Hematopoietic multipotent progenitor cell treated with erythropoietin and hydrocortisone succinate and interleukin-3 and kit ligand, for 6 days (in vitro differentiated cells): ENCODE data around the gene GPD1L.
"Not testable (repeated sequence)": the region's sequence is repeated elsewhere in the genome, so short reads cannot be mapped to it uniquely, and the experiment has no call there.

Source experiments
- DNase-seq: peaks from one replicate; pipeline ENCODE4 v3.0.0-alpha.2; 2015

GPD1L gene

GRCh38 chr3:32106929-32107362 is 526 bp downstream of the GPD1L start:
- peak; percentile 76 for DNase-seq

- DNase-seq = not testable (repeated sequence)
These were observed 1.8 kb downstream of the GPD1L start for GRCh38 chr3:32108224-32108623.

- peak; percentile 37 for DNase-seq
These were observed 2.8 kb downstream of the GPD1L start for GRCh38 chr3:32109256-32109655.

- no peak for DNase-seq
These were observed 3.9 kb downstream of the GPD1L start for GRCh38 chr3:32110233-32110760.

GRCh38 chr3:32111560-32111959 is 5.1 kb downstream of the GPD1L start:
- no peak for DNase-seq

- no peak for DNase-seq
These were observed 7.1 kb downstream of the GPD1L start for GRCh38 chr3:32113566-32113965.

- DNase-seq = no peak
These were observed 7.6 kb downstream of the GPD1L start for GRCh38 chr3:32113981-32114545.

- DNase-seq = not testable (repeated sequence)
These were observed 8.3 kb downstream of the GPD1L start for GRCh38 chr3:32114546-32115386.

GRCh38 chr3:32117320-32117719 is 10.9 kb downstream of the GPD1L start:
- DNase-seq = no peak

GRCh38 chr3:32118215-32118614 is 11.8 kb downstream of the GPD1L start:
- no peak for DNase-seq

GRCh38 chr3:32120471-32120870 is 14.1 kb downstream of the GPD1L start:
- peak; percentile 53 for DNase-seq

- no peak for DNase-seq
These were observed 14.7 kb downstream of the GPD1L start for GRCh38 chr3:32121137-32121536.

- no peak for DNase-seq
These were observed 17.2 kb downstream of the GPD1L start for GRCh38 chr3:32123620-32124019.

- no peak for DNase-seq
These were observed 18.6 kb downstream of the GPD1L start for GRCh38 chr3:32125012-32125411.

- no peak for DNase-seq
These were observed 20.0 kb downstream of the GPD1L start for GRCh38 chr3:32126305-32127015.

GRCh38 chr3:32127219-32127826 is 20.9 kb downstream of the GPD1L start:
- DNase-seq = no peak

GRCh38 chr3:32128936-32129335 is 22.5 kb downstream of the GPD1L start:
- peak; percentile 69 for DNase-seq

- no peak for DNase-seq
These were observed 23.4 kb downstream of the GPD1L start for GRCh38 chr3:32129832-32130231.

GRCh38 chr3:32132121-32132520 is 25.7 kb downstream of the GPD1L start:
- no peak for DNase-seq

GRCh38 chr3:32132706-32133105 is 26.3 kb downstream of the GPD1L start:
- no peak for DNase-seq

GRCh38 chr3:32136703-32137102 is 30.3 kb downstream of the GPD1L start:
- DNase-seq = no peak

GRCh38 chr3:32137870-32138269 is 31.4 kb downstream of the GPD1L start:
- no peak for DNase-seq

- DNase-seq = peak; percentile 40
These were observed 32.2 kb downstream of the GPD1L start for GRCh38 chr3:32138545-32139104.
